Nephron progenitor cell (in vitro differentiated cells): Measurements from ENCODE around the gene RFX8.

Source experiments
- DNase-seq: peaks from one replicate; pipeline ENCODE4 v3.0.0; 2021
- H3K27ac Mint-ChIP-seq: 2 replicates; pipeline ENCODE4 v1.8.0; 2021; ENCODE audit warnings: mild to moderate bottlenecking, moderate library complexity, mixed read lengths
- H3K27me3 Mint-ChIP-seq: 2 replicates; pipeline ENCODE4 v1.8.0; 2021; ENCODE audit warnings: mild to moderate bottlenecking, low read depth, mixed read lengths; ENCODE audit not compliant: poor library complexity
- H3K36me3 Mint-ChIP-seq: 2 replicates; pipeline ENCODE4 v1.8.0; 2021; ENCODE audit warnings: low read depth, mixed read lengths
- H3K4me1 Mint-ChIP-seq: 2 replicates; pipeline ENCODE4 v1.8.0; 2021; ENCODE audit warnings: mixed read lengths
- H3K4me3 Mint-ChIP-seq: 2 replicates; pipeline ENCODE4 v1.8.0; 2021; ENCODE audit warnings: mild to moderate bottlenecking, moderate library complexity, mixed read lengths
- H3K9me3 Mint-ChIP-seq: 2 replicates; pipeline ENCODE4 v1.8.0; 2021; ENCODE audit warnings: mild to moderate bottlenecking, moderate library complexity, mixed read lengths
- CTCF ChIP-seq: fragments of 200-600 bp; sonication (generic); IDR thresholded peaks from 2 replicates; pipeline ENCODE4 v1.5.0; 2021; ENCODE audit warnings: antibody characterized with exemption

Gene RFX8

GRCh38 chr2:101476605-101477208, 1.8 kb upstream of the RFX8 start:
- TF ChIP-seq CTCF, result no peak
- no peaks in the 10 kb centered on the region for H3K36me3 Mint-ChIP-seq
- no peaks in the 10 kb centered on the region for H3K4me1 Mint-ChIP-seq
- H3K4me3 Mint-ChIP-seq, result no peak overlapping the region
- peaks cover 44% of the 10 kb centered on the region for H3K27me3 Mint-ChIP-seq
- DNase-seq, result no peak
- H3K27ac Mint-ChIP-seq, result no peak overlapping the region
- no peaks in the 10 kb centered on the region for H3K9me3 Mint-ChIP-seq

GRCh38 chr2:101473911-101474701, 806 bp downstream of the RFX8 start:
- peak overlapping the region; percentile 81 for H3K4me3 Mint-ChIP-seq
- no peak for TF ChIP-seq CTCF
- H3K27me3 Mint-ChIP-seq, result peaks cover 44% of the 10 kb centered on the region
- DNase-seq, result peak; percentile 70
- H3K36me3 Mint-ChIP-seq, result no peaks in the 10 kb centered on the region
- no peaks in the 10 kb centered on the region for H3K4me1 Mint-ChIP-seq
- no peak overlapping the region for H3K27ac Mint-ChIP-seq
- H3K9me3 Mint-ChIP-seq, result no peaks in the 10 kb centered on the region

GRCh38 chr2:101473591-101473910, 1.4 kb downstream of the RFX8 start:
- Mint-ChIP-seq H3K9me3 (no peaks in the 10 kb centered on the region), H3K4me1 (no peaks in the 10 kb centered on the region), H3K4me3 (peak overlapping the region; percentile 81), H3K27me3 (peaks cover 43% of the 10 kb centered on the region), H3K27ac (no peak overlapping the region), H3K36me3 (no peaks in the 10 kb centered on the region)
- TF ChIP-seq CTCF, result no peak
- DNase-seq, result no peak

DNA sequence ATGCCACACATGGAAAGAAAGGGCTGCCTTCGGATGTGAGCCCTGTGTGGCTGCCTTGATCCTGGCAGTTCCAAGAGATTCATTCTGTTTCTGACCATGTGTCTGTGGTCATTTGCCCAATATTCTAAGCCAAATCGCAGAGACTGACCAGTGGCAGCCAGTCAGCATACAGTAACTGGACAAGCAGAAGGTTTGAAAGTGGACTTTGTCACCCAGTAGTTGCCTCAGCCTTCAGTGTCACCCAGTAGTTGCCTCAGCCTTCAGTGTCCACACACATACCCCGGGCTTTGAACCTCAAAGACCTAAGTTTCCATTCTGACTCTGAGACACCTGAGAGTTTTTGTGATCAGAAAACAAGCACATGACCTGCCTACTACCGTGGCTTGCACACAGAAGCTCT, 5.0 kb downstream of the RFX8 start:
- H3K4me3 Mint-ChIP-seq, result no peak overlapping the region
- DNase-seq, result no peak
- peaks cover 19% of the 10 kb centered on the region for H3K27me3 Mint-ChIP-seq
- H3K9me3 Mint-ChIP-seq, result no peaks in the 10 kb centered on the region
- H3K4me1 Mint-ChIP-seq, result peaks cover 18% of the 10 kb centered on the region
- no peaks in the 10 kb centered on the region for H3K36me3 Mint-ChIP-seq
- no peak for TF ChIP-seq CTCF
- H3K27ac Mint-ChIP-seq, result no peak overlapping the region

DNA sequence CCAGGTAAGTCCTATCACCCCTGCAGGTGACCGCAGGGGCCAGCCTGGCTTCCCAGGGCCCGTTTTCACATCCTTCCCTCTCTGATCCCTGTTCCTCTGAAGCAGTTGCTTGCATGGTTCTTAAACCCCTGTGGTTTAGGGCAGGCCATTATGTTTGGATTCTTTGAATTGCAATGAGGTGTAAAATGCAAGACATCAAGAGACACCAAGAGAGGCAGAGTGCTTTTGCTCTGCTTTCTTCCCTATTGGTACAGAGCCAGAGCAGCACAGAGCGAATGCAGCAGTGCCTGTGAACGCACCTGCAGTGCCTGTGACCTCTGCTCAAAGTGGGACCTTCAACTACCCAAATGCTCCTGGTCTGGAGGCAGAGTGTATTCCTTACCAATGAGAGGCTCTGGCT, 7.6 kb downstream of the RFX8 start:
- H3K27me3 Mint-ChIP-seq, result peaks cover 3% of the 10 kb centered on the region
- TF ChIP-seq CTCF, result no peak
- no peaks in the 10 kb centered on the region for H3K9me3 Mint-ChIP-seq
- DNase-seq, result no peak
- H3K27ac Mint-ChIP-seq, result no peak overlapping the region
- no peaks in the 10 kb centered on the region for H3K36me3 Mint-ChIP-seq
- H3K4me3 Mint-ChIP-seq, result no peak overlapping the region
- peaks cover 36% of the 10 kb centered on the region for H3K4me1 Mint-ChIP-seq

- Mint-ChIP-seq H3K4me3 (no peak overlapping the region), H3K4me1 (peaks cover 36% of the 10 kb centered on the region), H3K27ac (no peak overlapping the region), H3K9me3 (no peaks in the 10 kb centered on the region), H3K27me3 (no peaks in the 10 kb centered on the region), H3K36me3 (no peaks in the 10 kb centered on the region)
- TF ChIP-seq CTCF, result no peak
- DNase-seq, result no peak
Measured at GRCh38 chr2:101466426-101466825, 8.5 kb downstream of the RFX8 start.
